Uterus (tissue), 2 donors: ENCODE data around the gene OPTN.

Source experiments
- POLR2A ChIP-seq, 2 donors: fragments of 450-650 bp; IDR thresholded peaks; one replicate each; pipeline ENCODE4 v1.6.1; 2016; ENCODE audit warnings: antibody characterized with exemption in 2 of 2, mild to moderate bottlenecking in 1 of 2, moderate library complexity in 1 of 2
- TF ChIP-seq, protein P1 (sequence below), 4 experiments: fragments of 200-600 bp in 2 of 4; fragments of 450-650 bp in 2 of 4; sonication (generic) in 2 of 4; IDR thresholded peaks; one replicate each; pipeline ENCODE4 v1.5.1; 2016 to 2019; ENCODE audit warnings: antibody characterized with exemption in 4 of 4, mild to moderate bottlenecking in 2 of 4, moderate library complexity in 1 of 4

DNA sequence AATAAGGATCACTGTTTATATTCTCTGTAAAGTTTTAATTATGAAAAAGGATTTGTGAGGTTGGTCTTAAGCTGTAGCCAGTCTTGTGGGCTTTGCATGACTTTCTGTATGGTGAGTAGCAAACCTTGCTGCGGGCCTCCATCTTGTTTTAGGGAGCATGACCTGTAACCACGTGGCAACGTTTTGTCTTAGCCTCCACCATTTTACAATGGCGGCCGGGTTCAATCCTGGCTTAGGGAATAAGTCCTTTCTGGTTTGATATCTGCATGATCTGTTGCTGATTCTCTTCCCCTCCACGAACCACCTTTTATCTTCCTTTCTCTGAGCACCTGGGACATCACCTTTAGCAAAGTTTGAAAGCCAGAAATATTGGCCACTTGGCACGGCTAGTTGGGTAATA lies 32.5 kb upstream of the OPTN start:
- TF ChIP-seq POLR2A (IDR thresholded peaks at IDR 0.05), result no peak
- TF ChIP-seq, protein P1, sequence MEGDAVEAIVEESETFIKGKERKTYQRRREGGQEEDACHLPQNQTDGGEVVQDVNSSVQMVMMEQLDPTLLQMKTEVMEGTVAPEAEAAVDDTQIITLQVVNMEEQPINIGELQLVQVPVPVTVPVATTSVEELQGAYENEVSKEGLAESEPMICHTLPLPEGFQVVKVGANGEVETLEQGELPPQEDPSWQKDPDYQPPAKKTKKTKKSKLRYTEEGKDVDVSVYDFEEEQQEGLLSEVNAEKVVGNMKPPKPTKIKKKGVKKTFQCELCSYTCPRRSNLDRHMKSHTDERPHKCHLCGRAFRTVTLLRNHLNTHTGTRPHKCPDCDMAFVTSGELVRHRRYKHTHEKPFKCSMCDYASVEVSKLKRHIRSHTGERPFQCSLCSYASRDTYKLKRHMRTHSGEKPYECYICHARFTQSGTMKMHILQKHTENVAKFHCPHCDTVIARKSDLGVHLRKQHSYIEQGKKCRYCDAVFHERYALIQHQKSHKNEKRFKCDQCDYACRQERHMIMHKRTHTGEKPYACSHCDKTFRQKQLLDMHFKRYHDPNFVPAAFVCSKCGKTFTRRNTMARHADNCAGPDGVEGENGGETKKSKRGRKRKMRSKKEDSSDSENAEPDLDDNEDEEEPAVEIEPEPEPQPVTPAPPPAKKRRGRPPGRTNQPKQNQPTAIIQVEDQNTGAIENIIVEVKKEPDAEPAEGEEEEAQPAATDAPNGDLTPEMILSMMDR (IDR thresholded peaks at IDR 0.05), result no peak
